Stimulated activated CD4-positive, alpha-beta T cell treated with anti-CD3 and anti-CD28 coated beads, Interleukin-2, amount 100 ng/mL, for 4 hours (primary cell): ENCODE data around the gene TRPV3.
"Not testable (repeated sequence)": the region's sequence is repeated elsewhere in the genome, so short reads cannot be mapped to it uniquely, and the experiment has no call there.

Experiments
- DNase-seq: peaks from one replicate; pipeline ENCODE4 v3.0.0-alpha.2; 2020; ENCODE audit warnings: low read depth

The TRPV3 gene

DNA sequence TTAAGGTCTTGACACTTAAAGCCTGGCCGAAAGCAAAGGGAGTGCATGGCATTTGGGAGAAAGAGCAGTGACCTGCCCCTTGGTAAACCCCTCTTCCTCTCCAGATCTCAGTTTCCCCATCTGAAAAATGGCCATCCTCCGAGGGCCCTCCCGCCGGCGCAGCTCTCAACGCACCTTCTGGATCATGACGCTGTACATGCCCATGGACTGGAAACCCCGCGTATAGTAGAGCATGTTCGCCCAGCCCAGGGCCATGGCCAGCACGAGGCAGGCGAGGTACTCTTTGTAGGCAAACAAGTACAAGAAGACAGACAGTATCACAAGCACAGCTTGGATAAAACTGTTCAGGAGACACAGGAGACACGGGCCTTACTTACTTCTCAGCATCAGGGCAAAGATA is 33.6 kb downstream of the TRPV3 start:
- DNase-seq: no peak

GRCh38 chr17:3519472-3519871 is 38.1 kb downstream of the TRPV3 start:
- DNase-seq: not testable (repeated sequence)

DNA sequence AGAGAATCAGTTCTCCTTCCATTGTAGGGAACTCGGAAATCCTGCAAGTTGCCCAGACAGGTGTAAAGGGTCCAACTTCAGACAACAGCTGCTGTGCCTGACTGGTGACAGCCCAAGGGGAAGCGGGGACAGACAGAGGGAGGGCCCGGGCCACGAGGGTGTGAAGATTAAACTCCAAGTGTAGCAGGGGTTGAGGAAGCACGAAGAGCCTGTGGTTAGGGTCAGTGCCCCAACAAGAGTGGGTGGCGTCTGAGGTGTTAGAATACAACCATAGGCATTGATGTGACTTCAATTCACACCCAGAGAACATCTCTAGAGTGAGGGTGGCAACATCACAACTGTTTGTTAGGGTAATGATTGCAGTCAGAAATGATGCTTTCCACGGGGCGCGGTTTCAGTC is 42.7 kb downstream of the TRPV3 start:
- no peak for DNase-seq

DNA sequence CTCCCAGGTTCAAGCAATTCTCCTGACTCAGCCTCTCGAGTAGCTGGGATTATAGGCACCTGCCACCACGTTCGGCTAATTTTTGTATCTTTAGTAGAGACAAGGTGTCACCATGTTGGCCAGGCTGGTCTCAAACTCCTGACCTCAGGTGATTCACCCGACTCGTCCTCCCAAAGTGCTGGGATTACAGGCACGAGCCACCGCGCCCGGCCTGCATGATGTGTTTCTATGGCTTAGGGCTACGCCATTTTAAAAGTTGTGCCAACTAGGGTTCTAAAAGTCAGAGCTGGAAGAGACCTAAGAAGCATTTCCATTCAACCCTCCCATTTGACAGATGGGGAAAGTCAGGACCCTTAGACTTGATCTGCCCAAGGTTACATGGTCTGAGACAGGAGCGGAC is 43.4 kb downstream of the TRPV3 start:
- DNase-seq: not testable (repeated sequence)

GRCh38 chr17:3513305-3514035 is 44.1 kb downstream of the TRPV3 start:
- no peak for DNase-seq

DNA sequence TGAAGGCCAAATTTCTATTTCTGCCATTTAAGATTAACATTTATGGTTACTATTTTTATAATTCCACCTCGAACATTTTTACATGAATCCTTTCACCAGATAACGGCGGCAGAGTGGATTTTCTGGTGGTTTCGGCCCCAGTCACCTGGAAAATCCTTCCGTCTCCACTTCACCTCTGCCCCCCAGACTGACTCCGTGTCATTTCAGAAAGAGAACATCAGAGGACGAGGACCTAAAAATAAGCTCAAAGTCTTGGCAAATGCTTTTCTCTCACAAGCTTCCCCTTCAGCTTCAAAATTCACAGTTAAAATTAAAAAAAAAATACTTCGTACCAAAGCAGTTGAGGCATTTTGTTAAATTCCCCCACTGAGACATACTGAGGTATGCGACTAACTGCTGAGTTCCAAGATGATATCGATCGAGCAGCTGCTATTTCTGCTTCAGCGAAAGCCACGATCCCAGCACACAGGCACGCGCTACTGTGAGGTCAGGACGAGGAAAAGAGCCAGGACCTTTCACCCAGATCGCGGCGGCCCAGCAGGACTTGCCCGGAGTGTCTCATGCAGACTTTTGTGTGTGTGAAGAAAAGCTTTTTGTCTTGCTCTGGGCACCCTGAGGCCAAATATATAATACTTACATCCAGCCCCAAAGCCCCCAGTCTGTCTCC is 45.0 kb downstream of the TRPV3 start:
- no peak for DNase-seq

DNA sequence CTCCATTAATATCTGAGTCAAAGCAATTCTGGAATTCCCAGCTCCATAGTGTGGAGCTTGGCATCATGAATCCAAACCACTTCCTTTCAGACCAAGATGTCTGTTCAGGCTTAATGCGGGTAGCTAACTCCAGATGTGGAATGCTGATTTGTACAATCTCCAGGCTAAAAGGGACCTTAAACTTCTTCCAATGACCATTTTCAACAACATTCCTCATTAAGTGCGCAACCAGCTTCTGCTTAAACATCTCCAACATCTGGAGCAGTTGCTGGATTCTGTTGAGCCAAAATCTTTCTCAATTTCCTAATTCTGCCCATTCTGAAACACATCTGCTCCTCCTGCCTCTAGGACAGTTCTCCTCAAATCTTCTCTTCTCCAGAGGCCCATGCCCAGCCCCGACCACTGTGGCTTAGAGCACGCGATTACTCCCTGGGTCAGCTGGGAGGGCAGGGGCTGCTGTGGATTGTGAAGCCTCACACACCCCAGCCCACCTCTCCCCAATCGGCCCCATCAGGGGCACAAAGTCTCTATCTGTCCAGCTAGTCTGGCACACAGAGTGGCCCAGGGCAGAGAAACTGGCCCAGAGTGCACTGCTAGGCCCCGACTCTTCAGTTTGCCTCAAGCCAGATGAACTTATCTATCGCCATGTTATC is 45.6 kb downstream of the TRPV3 start:
- DNase-seq: no peak

DNA sequence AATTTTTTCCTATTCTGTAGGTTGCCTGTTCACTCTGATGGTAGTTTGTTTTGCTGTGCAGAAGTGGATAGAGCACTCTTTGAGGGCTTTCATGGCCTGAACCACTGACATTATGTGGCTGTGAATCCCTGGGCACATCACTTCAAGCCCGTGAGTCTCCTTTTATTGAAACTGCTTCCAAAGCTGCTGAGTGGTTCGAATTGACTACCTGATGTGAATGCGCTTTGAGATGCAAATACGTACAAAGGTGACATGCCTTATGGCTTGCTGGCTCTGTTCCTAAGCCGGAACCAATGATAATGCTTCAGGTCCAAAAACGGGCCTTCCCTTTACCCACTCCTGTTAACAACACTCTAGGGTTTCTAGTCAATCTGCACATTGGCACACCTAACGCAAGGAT is 47.5 kb downstream of the TRPV3 start:
- DNase-seq: no peak

DNA sequence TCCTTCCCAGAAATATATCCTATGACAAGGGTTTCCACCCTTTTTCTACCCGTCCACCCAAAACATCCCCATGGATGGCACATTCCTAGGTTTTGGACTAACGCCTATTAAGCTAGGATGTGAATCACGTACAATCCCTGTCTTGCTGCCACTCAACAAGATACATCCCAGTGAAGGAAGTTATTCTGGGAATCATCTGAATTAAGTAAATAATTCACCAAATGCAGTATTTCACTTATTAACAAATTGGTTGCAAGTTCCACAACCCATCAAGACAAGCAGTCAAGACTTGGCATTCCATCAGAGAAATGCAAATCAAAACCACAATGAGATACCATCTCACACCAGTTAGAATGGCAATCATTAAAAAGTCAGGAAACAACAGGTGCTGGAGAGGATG is 49.7 kb downstream of the TRPV3 start:
- DNase-seq: no peak

DNA sequence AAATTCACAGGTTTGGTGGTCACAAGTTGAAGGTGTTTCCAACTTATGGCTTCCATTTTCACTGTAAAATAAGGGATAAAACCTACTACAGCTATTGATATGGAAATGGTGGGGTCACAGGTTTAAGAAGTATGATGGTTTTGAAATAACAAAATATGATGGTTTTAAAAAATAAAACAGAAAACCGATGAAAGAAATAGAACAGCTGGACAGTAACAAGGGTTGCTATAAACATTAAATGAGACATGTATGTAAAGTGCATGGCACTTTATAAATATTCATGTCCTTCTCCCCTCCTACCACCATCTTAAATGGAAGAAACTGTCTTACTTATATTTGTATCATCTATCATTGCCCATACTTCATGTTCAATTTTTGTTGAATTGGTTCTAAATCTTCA is 50.5 kb downstream of the TRPV3 start:
- DNase-seq: no peak

- no peak for DNase-seq
Observed at GRCh38 chr17:3506054-3506453, 51.6 kb downstream of the TRPV3 start.

- DNase-seq: no peak
Observed at GRCh38 chr17:3505008-3505407, 52.6 kb downstream of the TRPV3 start.

GRCh38 chr17:3503285-3503684 is 54.3 kb downstream of the TRPV3 start:
- no peak for DNase-seq

DNA sequence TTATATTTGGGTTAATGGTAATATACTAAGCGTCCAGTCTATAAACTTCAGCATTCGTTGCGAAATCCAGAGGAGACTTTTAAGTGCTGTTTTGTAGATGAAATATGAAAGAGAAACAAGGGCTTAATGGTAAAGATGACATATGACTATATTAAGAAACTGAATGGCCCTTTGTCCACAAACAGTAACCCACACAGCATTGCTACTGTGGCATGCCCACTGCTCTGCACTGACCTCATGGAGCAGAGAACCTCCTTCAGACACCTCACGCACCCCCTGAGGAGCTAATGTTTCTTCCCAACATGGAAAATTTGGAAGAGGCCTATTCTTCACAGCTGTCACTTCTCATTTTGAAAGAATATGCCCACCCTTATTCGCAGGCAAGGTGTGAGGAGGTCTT is 55.1 kb downstream of the TRPV3 start:
- DNase-seq: no peak

DNA sequence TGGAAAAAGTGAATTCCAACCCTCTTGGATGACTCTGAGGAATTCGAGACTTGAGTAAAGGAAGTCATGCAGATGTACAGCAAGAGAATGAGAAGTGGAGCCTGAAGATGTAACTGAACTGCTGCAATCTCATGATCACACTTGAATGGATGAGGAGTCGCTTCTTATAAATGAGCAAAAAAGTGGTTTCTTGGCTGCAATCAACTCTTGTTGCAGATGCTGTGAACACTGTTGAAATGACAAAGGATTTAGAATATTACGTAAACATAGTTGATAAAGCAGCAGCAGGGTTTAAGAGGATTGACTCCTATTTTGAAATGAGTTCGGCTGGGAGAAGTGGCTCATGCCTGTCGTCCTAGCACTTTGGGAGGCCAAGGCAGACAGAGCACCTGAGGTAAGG is 56.3 kb downstream of the TRPV3 start:
- no peak for DNase-seq

- DNase-seq: no peak
Observed at GRCh38 chr17:3497101-3497500, 60.5 kb downstream of the TRPV3 start.

GRCh38 chr17:3485481-3486068 is 72.0 kb downstream of the TRPV3 start:
- no peak for DNase-seq

- no peak for DNase-seq
Observed at GRCh38 chr17:3482852-3483251, 74.8 kb downstream of the TRPV3 start.

DNA sequence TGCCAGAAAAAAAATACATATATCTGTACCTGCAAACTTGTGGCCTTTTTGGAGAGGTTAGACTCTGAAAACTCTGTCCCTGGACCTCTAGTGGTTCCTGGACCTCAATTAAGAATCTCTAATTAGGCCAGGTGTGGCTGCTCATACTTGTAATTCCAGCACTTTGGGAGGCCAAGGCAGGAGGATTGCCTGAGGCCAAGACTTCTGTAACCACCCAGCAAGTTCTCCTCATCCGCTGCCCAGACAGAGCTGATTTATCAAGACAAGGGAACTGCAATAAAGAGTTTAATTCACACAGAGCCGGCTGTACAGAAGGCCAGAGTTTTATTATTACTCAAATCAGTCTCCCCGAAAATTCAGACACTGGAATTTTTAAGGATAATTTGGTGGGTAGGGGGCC is 77.6 kb downstream of the TRPV3 start:
- DNase-seq: no peak

DNA sequence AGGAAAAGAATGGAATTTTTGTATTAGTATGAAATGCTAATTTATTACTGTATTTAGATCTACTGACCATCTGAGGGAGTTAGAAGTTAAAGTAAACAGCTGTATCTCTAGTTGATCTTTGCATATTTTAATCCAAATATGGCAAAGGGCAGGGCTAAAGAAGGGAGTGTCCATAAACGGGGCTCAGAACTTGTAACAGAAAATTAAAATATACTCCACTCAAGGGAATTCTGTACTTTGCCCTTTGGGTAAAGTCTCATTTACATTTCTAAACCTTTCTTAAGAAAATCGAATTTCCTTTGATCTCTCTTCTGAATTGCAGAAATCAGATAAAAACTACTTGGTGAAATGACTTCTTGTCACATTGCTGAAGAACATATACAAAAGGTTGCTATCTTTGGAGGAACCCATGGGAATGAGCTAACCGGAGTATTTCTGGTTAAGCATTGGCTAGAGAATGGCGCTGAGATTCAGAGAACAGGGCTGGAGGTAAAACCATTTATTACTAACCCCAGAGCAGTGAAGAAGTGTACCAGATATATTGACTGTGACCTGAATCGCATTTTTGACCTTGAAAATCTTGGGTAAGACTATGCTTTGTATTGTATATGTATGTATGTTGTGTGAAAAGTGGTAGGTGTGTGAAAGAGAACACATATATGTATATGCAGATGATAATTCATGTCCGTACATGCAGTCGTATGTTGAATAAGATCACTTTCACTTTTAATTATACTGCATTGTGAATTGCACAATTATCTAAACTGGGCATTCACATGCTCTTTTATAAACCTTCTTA is 81.6 kb downstream of the TRPV3 start, which contains the start of gene ASPA:
ASPA (plus strand) TSS at position 186 of the 799 bp plus-strand sequence; CDS start at position 349, 163 bp downstream.
- DNase-seq: no peak

DNA sequence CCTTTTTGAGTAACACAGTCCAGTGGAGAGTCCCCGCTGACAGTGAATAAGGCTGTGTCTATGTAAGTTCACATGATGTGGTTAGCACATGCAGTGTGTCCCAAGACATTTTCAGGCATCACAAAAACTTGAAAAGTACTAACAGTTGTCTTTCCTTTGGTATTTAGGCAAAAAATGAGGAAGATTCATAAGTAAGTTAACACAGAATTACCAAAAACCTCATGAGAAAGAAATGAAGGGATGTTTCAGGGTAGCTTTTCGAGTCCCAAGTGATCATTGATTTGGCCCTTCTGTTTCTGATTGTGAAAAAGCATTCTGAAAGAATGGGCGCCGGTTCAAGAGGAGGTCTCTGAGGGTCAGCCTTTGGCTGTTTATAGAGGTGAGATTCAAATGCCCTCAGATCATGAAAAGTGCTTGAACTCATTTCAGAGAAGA is 82.3 kb downstream of the TRPV3 start:
- DNase-seq: no peak

GRCh38 chr17:3474212-3474611 is 83.4 kb downstream of the TRPV3 start:
- DNase-seq: no peak
